HG03521 (cell line): ENCODE results near the gene DUSP12.

Experiments
- ATAC-seq: cut with Tn5 transposase; IDR thresholded peaks from one replicate; pipeline ENCODE4 v1.9.1; 2021; ENCODE audit warnings: mild to moderate bottlenecking, moderate library complexity; ENCODE audit not compliant: unreplicated experiment

DUSP12 gene

GRCh38 chr1:161805399-161806197, 56.0 kb downstream of the DUSP12 start:
- no peak for ATAC-seq
